ENCODE measurements around the gene HBD. TPM values are rescaled to one million over a fixed set of nuclear protein-coding genes. Genes with fewer than 3 reads are reported as not detected.
A peak's percentile ranks its signal among the peaks of the same experiment; 100 is the strongest.

HBD gene
- total and polyA plus RNA-seq, 9 of the 15 experiments (the other 6 are each of a cell fraction or from before 2014, with no cell fraction given), result 11.8 to 169 (median 36.0) TPM

DNA sequence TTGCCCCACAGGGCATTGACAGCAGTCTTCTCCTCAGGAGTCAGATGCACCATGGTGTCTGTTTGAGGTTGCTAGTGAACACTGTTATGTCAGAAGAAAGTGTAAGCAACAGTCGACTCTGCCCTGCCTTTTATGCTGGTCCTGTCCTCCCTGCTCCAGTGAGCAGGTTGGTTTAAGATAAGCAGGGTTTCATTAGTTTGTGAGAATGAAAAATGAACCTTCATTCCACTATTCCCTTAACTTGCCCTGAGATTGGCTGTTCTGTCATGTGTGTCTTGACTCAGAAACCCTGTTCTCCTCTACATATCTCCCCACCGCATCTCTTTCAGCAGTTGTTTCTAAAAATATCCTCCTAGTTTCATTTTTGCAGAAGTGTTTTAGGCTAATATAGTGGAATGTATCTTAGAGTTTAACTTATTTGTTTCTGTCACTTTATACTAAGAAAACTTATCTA is at the start of gene HBD (continued):
- TF ChIP-seq FOXJ2 (tag; IDR thresholded peaks at IDR 0.05) (no peak), CTBP1 (IDR thresholded peaks at IDR 0.05; ENCODE audit: borderline replicate concordance) (peak; percentile 45; the same call in 1 of the 2 replicates), TBP (optimal IDR thresholded peaks at IDR 0.05; ENCODE audit: low read depth, low read length) (no peak), COPS2 (conservative IDR thresholded peaks at IDR 0.05) (no peak), ZZZ3 (IDR thresholded peaks at IDR 0.05) (no peak), HMG20B (CRISPR knock-in tag; IDR thresholded peaks at IDR 0.05) (no peak), TARDBP (IDR thresholded peaks at IDR 0.05) (no peak), ZNF316 (IDR thresholded peaks at IDR 0.05) (no peak), POLR2G (IDR thresholded peaks at IDR 0.05; ENCODE audit: low read depth, low read length) (no peak), TCFL5 (CRISPR knock-in tag; conservative IDR thresholded peaks at IDR 0.05) (no peak), ETV6 (IDR thresholded peaks at IDR 0.05; ENCODE audit: borderline replicate concordance in 1 of 2, low read depth in 2 of 2, low read length in 1 of 2) (no peak), ETV6 (CRISPR knock-in tag; IDR thresholded peaks at IDR 0.05; ENCODE audit: borderline replicate concordance) (no peak), NCOA4 (IDR thresholded peaks at IDR 0.05; ENCODE audit: partially characterized antibody) (no peak), ADNP (tag; IDR thresholded peaks at IDR 0.05) (no peak), C11orf30 (IDR thresholded peaks at IDR 0.05; ENCODE audit: low read depth) (no peak), ZSCAN32 (CRISPR knock-in tag; IDR thresholded peaks at IDR 0.05) (no peak), FOXK1 (CRISPR knock-in tag; IDR thresholded peaks at IDR 0.05; ENCODE audit: borderline replicate concordance) (no peak), ATF1 (CRISPR knock-in tag; IDR thresholded peaks at IDR 0.05) (no peak), ATF1 (tag; IDR thresholded peaks at IDR 0.05) (0 out of 2 replicates have a peak, but pooled peaks have one; percentile 19), ZNF707 (CRISPR knock-in tag; conservative IDR thresholded peaks at IDR 0.05) (no peak), FOXJ3 (CRISPR knock-in tag; IDR thresholded peaks at IDR 0.05) (no peak), MCM5 (IDR thresholded peaks at IDR 0.05; ENCODE audit: low read depth) (no peak)
- TF ChIP-seq, protein P1, sequence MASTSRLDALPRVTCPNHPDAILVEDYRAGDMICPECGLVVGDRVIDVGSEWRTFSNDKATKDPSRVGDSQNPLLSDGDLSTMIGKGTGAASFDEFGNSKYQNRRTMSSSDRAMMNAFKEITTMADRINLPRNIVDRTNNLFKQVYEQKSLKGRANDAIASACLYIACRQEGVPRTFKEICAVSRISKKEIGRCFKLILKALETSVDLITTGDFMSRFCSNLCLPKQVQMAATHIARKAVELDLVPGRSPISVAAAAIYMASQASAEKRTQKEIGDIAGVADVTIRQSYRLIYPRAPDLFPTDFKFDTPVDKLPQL (IDR thresholded peaks at IDR 0.05; ENCODE audit: extremely low read depth, insufficient read length), result no peak
- TF ChIP-seq, protein P2, sequence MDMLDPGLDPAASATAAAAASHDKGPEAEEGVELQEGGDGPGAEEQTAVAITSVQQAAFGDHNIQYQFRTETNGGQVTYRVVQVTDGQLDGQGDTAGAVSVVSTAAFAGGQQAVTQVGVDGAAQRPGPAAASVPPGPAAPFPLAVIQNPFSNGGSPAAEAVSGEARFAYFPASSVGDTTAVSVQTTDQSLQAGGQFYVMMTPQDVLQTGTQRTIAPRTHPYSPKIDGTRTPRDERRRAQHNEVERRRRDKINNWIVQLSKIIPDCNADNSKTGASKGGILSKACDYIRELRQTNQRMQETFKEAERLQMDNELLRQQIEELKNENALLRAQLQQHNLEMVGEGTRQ (CRISPR knock-in tag; IDR thresholded peaks at IDR 0.05), result no peak
- TF ChIP-seq, protein P3, sequence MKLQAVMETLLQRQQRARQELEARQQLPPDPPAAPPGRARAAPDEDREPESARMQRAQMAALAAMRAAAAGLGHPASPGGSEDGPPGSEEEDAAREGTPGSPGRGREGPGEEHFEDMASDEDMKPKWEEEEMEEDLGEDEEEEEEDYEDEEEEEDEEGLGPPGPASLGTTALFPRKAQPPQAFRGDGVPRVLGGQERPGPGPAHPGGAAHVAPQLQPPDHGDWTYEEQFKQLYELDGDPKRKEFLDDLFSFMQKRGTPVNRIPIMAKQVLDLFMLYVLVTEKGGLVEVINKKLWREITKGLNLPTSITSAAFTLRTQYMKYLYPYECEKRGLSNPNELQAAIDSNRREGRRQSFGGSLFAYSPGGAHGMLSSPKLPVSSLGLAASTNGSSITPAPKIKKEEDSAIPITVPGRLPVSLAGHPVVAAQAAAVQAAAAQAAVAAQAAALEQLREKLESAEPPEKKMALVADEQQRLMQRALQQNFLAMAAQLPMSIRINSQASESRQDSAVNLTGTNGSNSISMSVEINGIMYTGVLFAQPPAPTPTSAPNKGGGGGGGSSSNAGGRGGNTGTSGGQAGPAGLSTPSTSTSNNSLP (IDR thresholded peaks at IDR 0.05; ENCODE audit: borderline replicate concordance, low read depth, low read length), result no peak
- TF ChIP-seq, protein P4, sequence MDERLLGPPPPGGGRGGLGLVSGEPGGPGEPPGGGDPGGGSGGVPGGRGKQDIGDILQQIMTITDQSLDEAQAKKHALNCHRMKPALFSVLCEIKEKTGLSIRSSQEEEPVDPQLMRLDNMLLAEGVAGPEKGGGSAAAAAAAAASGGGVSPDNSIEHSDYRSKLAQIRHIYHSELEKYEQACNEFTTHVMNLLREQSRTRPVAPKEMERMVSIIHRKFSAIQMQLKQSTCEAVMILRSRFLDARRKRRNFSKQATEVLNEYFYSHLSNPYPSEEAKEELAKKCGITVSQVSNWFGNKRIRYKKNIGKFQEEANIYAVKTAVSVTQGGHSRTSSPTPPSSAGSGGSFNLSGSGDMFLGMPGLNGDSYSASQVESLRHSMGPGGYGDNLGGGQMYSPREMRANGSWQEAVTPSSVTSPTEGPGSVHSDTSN (CRISPR knock-in tag; IDR thresholded peaks at IDR 0.05; ENCODE audit: low read depth), result no peak
- TF ChIP-seq, protein P4 (tag; conservative IDR thresholded peaks at IDR 0.05; ENCODE audit: low read depth), result peak; percentile 81

Measured in K562 (cell line).